SKM-1 treated with dmso at 0.1 percent for 144 hours (cell line): ENCODE data around the gene CASQ2.

ENCODE experiments used
- DNase-seq: peaks from one replicate; lab custom pipeline; 2025; ENCODE audit not compliant: unreplicated experiment; lab: John Stamatoyannopoulos, UW

Gene CASQ2

DNA sequence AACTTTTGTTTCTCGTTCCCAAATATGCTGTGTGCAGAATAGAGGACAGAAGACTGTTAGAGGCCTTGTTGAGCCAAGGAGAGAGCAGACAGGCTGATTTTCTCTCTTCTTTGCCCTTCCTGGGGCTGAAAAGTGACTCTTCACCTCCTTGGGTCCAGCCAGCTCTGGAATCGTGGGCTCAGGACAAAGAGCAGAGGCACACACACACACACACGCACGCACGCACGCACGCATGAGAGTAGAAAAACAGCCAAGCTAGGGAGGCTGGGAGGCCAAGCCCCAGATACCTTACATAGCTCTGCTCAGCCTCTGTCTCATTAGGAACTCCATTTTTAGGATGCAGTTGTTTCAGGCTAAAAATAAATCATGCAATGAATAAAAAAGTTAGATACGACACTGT is at the start of gene CASQ2:
Gene CASQ2, minus strand, starts transcription at position 166 of the 400 bp plus-strand sequence. CDS start 173 bp downstream, outside the sequence.
- DNase-seq = no peak

DNA sequence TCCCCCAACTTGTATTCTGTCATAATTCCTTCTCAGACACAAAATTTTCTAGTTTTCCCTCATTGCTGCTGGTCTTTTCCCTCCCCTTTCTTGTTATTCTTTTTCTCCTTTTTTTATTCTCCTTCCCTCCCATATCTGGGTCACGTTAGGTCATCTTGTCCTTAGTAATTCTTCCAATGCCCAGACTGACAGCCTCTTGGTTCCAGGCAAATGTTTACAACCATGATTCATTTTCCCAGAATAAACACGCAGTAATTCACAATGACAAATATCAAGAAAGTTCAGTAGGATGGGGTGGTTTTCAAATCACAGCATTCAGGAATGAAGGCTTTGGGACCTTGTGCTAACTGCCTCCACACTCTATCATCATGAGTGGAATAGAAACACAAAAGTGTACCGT is 47.2 kb upstream of the CASQ2 start:
- no peak for DNase-seq

DNA sequence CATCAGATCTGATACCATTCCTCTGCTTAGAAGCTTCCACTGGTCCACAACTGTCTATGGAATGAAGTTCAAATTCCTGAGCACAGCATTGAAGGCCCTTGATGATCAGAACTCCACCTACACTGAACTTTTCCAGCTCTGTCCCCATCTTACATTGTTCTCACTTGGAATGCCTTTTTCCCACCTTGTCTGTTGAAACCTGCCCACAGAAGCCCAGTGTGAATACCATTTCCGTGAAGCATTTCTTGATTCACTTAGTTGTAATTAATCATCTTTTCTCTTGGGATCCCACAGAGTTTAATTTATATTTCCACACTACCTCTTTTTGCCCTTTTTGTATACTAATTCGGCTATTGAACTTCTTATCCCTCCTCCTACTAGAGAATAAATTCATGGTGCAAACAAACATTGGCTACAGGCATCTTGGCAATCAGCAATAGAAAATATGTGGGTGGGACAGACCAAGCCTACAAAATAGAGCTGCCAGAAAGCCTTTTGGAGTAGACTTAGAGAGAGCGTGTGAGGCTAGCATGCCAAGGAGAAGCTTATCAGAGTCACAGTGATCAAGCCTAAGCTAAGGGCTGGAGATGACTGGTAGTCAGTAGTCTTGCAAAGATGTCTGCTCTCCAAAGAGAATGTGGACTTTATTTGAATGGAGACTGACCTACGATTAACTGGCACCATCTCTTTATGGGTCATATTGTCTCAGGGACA is 46.3 kb upstream of the CASQ2 start:
- DNase-seq = no peak

DNA sequence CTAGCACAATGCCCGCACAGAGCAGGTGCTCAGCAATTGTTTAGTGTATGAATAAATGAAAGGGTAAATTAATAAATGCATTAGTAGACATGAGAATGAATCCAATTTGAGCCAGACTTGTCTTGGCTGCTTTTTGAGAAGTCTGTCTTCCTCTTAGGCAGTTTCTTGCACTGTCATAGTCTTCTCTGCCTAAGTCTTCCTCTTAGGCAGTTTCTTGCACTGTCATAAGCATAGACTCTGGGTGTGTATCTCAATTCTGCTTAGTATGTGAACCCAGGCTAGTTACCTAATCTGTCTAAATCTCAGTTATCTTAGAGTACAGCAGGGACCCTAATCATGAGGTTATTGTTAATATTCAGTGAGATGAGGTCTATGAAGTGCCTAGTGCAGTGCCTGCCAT is 45.2 kb upstream of the CASQ2 start:
- DNase-seq = peak; percentile 13

DNA sequence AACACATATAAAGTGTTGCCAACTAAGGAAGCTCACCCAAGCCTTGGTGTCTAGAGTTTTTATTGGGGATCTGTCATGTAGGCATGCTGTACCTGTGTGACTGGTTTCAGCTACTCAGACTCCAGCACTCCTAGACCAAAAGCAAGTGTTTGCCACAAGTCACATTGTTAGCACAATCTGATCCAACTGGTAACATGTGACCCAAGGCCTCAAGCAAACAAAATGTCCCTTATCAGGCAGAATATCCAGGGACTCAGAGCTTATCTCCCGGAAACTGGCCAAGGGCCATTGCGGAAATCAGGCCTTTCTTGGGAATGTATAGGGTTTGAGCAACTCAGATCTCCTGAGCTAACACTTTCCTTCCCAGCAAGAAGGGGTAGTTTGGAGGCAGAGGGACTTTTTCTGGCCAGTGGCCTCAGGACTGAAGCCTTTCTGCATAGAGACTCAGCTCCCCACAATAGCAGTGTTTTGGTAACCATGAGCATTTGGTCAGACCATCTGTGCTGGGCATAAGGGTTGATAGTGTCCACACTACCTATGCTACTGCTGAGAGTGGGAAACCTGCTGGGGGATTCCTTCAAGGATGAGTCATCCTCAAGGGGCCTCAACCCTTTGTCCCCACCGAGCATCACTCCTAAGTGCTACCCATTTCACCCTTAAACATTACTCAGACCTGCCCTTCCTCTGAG is 42.8 kb upstream of the CASQ2 start:
- no peak for DNase-seq

DNA sequence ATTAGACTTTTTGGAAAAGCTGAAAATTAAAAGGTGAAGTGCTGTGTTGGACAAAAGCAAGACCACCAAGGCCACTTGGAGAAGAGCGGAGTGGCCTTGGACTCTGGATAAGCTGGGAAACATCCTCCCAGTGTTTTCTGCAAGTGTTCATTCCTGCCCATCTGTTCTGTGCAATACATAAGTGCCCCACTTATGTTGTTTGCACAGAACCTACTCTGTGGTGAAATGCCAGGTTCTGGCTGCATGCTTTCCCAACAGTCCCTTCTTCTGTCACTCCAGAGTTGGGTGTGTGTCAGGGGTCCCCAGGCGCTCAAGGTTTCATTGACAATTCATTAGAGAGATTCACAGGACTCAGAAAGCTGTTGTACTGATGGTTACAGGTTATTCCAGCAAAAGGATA is 42.1 kb upstream of the CASQ2 start:
- no peak for DNase-seq

DNA sequence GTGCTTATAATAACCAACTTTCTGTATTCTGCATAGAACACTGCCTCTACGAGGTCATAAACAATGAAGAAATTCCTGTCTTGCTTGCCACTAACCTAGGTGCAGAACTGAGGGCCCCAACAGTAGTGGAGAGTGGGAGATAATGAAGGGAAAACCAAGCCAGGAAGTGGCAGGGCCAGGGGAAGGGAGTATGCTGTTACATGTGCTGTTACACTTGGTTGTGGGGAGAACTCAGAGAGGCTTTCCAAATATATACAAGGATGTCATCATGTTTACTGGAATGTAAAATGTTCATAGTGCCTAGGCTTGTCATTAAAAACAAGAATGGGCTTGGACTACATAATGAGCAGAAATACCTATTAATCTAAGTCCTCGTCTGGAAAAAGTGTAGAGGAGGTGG is 41.3 kb upstream of the CASQ2 start:
- no peak for DNase-seq

DNA sequence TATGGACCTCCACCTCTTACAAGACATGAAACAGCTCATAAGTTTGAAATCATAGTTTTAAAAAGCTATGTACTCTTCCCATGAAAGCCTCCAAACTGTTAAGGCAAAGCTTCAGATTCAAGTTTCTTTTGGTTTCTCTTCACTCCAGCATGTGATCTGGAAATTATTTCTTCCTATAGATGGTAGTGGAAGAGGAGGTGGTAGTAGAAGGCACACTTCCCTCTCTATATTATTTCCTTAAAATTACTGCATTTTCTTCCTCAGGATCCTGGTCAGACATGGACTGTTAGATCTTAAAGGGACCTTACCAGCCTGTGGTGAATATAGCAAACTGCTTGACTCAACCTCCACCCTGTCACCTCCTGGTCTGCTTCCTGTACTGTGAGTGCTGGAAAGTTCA is 40.6 kb upstream of the CASQ2 start:
- DNase-seq = no peak

DNA sequence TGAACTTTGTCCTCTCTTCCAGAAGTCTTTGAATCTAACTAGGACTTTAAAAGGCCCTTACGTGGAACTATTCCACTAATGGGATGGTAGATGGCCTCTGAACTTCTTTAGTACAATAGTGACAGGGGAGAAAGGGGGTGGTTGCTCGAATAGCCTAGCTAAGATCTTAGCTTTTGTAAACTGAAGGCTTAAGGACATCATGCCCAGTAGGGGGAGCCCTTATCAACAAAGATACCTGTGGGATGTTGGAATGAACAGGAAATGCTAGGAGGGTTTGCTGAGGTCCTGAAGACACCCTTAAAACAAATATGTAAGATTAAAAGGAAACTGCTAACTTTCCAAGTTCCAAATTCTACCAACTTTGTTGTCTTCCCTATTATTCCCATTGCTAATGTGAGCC is 39.2 kb upstream of the CASQ2 start:
- DNase-seq = peak; percentile 79

DNA sequence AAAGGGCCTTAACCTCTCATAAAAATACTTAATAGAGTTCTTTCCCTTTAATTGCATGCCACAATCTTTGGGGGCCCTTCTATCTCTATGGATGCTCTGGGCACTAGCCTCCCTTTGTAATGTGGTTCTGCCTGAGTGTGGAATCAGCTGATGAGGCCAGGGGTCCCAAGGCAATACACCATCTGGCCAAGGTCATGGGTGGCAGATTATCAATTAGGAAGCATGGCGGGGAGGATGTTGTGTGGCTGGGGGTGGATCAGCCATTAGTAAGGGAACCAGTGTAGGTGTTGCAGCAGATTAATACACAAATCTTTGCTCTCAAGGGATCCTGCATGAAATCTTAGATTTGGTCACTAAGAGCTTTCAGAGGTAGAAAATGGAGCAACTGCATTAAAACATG is 37.1 kb upstream of the CASQ2 start:
- DNase-seq = no peak

DNA sequence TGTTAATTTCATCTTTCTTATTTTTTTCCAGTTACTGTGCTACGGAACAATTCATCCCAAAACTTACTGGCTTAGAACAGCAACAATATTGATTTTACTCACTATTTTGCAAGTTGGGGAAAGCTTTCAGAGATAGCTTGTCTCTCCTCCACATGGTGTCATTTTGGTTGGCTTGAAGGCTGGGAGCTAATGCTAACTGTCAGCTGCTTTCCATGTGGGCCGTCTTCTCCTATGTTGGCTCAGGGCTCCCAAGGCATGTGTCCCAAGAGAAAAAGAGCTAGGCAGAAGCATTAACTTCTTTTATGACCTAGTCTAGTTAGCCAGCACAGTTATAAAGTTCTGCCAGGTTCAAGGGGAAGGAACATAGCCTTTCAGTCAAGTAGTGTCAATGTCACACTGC is 33.9 kb upstream of the CASQ2 start:
- no peak for DNase-seq

DNA sequence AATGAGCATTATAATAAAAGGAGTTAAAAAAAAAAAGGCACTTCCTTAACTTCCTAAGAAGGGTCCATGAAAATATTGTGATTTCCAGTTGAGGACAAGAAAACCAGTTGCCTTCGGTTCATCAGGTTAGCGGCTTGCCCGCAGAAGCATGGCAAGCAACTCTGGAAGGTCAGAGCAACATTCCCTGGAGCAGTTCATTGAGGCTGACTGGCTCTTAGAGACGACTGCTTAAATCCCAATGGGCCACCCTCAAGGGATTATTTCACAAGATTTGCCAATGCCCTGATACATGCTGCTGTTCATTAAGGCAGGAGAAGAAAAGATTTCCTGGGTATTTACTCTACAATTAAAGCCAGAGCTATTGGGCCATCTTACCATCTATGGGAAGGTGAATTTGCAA is 29.0 kb upstream of the CASQ2 start:
- no peak for DNase-seq

DNA sequence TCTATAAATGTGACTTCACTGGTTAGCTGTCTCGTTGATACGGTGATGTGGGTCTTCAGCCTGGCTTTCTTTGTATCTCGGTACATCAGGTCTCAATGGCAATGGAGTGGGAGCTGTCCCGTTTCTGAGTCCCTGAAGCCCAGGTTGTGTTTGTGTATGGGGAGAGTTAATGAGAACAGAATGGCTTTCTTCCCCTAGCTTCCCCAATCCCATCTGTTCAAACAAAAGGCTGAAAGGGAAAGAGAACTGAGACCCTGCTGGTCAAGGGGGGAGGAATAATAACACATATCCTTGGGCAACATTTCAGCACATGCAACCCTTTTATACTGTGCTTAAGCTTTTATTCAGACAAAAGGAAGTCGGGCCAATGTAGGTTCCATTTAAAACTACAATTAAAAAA is 28.4 kb upstream of the CASQ2 start:
- DNase-seq = no peak

DNA sequence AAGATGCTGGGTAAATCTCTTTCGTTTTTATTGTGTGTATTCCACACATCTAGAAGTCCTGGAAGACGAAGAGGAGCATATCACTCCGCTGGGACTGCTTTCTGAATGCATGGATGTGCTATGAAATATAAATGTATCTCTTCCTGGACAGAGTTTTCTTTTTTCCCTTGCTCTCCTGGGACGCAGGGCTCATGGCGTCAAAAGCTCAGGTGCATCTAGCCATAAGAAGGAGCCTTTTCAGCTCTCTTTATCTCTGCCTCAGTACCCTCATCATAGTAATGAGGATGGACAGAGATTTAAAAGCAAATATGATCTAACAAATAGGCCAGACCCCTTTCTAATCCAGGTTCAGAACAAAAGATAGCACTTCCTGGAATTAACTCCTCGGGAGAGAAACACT is 27.5 kb upstream of the CASQ2 start:
- DNase-seq = no peak

DNA sequence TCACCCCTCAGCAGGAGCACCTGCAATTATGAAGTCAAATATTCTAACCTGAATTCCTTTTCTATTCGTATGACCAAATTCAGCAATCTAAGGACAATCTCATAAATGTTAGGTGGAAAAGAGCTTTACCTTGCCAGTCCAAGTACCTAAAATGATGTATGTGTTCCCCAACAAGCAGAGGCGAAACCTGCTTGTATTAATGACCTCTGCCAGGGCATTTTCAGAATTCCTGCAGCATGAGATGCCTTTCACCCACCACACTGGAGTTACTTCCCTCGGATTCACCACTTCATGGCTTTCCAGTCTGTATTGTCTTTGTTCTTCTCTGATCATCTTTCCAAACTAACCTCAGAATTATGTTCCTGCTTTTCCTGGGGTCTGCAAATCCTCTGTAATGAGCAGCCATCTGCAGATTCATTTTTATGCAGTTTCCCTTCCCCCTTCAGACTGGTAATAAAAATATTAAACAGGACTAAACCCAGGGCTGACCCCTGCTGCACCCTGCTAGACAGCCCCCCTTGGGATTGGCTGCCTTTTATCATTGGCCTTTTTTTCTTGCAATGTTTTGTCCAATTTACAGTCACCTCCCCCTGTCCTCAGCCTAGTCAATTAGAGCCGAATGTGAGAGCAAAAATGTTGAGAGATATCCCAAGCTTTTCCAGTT is 26.6 kb upstream of the CASQ2 start:
- DNase-seq = no peak

DNA sequence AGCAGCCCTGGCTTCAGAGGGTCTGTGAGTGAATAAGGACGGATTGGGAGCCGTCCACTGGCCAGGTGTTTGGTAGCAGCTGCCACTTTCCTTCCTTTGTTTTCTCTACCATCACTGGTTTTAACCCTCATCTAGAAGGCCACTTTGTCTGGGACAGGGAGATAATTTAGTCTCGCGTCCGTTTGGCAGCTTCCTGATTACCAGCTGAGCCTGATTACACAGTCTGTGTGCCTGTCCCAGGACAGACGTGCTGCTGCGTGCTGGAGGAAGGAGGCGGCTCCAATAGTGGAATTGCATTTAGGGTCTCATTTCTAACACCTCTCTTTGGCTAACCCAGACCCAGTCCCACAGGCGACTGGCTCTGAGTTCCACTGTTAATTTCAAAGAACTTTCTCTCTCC is 24.6 kb upstream of the CASQ2 start:
- no peak for DNase-seq

DNA sequence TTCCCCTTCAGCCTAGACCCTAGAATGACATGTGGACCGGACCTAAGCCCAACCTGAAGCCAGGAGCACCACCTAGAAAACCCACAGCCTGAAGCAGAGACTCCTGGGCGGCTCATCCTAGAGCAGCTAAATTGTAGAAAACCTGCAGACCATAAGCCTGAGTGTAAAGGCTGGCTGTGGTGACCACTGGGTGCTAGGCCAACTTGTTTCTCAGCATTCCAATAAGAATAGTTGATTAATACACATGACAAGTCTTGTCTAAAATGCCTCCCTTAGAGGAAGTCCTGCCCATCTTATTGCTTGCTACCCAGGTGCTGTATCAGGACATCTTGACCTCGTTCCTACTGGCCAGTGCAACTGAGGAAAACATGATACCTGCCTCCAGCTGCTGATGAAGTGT is 23.3 kb upstream of the CASQ2 start:
- no peak for DNase-seq

DNA sequence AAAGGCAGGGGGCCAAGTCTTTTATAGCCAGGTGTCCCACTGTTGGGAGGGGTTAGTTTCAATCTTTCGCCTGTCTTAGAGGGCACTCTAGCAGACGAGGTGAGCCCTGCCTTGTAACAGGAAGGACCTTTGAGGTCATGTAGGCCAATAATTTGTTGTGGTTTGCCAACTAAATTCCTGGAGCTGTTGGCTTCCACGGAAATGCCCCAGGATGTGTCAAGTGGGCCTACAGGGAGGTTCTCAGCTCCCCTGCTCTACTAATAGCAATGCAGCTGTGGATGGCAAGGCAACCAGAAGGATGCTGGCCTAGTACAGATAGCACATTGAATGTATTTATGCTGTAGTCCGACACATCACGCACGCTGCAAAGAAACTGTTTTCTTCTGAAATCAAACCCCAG is 22.3 kb upstream of the CASQ2 start:
- DNase-seq = no peak

DNA sequence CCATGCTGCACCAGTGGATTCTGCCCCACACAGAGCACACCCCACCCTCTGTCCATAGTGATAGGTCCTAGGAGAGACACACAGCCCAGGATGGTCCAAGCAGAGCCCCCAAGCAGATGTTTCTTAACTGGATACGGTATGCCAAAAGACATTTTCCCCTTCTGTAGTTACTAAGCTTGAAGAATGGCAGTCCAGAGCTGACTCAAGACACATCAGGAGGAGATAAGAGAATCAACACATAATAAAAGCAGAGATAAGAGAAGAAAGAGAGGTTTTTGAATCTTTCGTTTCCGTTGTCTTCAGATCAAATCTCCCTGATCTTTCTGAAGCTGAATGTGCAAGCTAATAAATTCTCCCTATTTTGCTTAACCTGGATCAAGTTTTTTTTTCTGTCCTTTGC is 21.8 kb upstream of the CASQ2 start:
- no peak for DNase-seq

DNA sequence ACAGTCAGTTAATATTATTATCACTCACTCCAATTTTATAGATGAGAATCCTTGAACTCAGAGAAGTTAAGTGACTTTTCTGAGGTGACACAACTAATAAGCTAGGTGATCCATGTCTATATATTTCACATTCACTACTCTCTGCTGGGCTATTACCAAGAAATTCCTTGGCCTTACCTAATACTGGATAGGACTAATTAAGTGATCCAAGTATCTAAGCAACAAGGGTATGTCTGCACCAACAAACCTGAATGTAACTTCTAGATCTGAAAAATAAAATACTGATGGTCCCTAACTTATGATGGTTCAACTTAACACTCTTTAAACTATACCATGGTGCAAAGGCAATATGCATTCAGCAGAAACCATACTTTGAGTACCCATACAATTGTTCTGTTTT is 14.8 kb upstream of the CASQ2 start:
- DNase-seq = no peak

DNA sequence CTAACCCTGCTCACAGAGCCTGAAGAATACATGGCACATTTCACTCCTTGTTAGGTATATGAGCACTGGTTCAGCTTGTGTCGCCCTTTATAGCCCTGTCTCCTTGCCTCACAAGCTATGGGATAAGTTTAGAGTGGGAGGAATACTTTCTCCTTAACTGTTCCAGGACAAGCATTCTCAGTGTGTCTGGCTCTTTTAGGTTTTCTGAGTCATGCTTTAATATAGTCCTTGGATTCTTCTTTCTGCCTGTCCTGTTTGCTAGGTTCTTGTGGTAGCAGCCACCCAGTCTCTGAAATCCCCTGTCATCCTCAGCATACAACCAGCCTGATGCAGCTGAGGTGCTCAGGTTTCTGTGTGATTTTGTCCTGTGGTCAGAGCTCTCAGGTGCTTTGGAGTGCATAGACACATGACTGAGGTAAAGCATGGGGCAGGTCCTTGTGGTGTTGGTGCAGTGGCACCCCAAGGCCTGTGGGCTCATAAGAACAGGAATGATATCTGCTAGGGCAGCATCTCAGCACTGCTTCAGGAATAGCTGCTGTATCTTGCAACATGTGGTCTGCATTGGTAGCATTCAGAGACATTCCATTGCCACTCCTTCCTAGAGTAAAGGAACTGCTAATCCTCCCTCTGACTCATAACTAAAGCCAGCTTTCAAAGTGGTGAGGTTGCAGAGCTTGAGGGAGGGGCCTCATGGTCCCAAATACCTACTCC is 14.2 kb upstream of the CASQ2 start:
- no peak for DNase-seq

DNA sequence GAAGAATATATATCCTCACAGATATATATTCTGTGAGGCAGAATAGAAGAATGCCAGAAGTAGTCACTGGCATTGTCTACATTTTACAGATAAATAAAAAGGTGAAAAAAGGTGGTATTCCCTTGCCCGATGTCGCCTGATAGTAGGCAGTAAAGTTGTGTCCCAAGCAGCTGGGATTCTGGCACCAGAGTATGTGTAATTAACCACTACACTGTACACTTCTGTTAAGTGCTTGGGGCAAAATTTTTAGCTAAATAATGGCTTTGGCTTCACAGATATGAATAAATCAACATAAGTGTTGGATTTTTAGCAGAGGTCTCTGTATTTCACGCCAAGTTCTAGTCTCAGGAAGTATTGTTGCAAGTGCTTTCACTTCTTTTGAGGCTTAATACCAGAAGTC is 13.3 kb upstream of the CASQ2 start:
- no peak for DNase-seq
